HG03571 (cell line): ENCODE measurements around the gene VLDLR.
A peak's percentile ranks its signal among the peaks of the same experiment; 100 is the strongest.

Experiments used
- ATAC-seq: cut with Tn5 transposase; IDR thresholded peaks from one replicate; pipeline ENCODE4 v1.9.1; 2021; ENCODE audit not compliant: unreplicated experiment

VLDLR gene

GRCh38 chr9:2621722-2622460 lies at the start of gene VLDLR:
VLDLR (plus strand) TSS chr9:2621787; CDS start chr9:2622190, 403 bp downstream.
- peak; percentile 34 for ATAC-seq

DNA sequence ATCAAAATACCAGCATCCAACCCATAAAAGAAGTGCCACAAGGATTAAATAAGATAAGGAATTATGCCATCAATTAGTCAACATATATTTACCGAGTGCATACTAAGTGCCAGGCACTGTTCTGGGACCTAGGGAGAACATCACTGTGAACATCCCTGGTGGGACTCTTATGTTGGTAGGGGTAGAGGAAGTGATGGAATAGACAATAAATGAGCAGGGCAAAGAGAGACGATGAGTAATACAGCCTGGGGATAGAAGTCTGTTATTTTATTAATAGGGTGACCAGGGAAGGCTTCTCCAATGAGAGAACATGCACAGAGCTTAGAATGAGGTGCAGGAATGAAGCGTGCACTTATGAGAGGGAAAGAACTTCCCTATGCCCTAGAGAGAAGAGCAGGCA lies 47.4 kb upstream of the VLDLR start:
- ATAC-seq: no peak

DNA sequence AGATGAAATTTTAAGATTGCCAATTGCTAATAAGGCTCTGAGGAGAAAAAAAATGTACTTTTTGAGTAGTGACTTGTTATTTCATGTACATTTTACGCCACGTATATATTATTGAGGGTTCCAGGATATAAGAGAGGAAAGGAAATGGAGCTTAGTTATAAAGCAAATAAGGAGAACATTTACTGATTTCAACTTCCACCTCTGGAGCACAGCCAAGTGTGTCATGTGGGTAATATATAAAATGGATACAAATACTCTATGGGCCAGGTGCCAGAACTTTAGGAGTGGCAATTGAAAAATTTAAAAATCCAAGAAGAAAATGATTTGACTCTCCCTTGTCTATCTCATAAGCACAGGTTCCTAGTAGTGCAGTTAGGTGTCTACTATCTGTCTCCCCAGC lies 45.0 kb upstream of the VLDLR start:
- ATAC-seq: no peak

DNA sequence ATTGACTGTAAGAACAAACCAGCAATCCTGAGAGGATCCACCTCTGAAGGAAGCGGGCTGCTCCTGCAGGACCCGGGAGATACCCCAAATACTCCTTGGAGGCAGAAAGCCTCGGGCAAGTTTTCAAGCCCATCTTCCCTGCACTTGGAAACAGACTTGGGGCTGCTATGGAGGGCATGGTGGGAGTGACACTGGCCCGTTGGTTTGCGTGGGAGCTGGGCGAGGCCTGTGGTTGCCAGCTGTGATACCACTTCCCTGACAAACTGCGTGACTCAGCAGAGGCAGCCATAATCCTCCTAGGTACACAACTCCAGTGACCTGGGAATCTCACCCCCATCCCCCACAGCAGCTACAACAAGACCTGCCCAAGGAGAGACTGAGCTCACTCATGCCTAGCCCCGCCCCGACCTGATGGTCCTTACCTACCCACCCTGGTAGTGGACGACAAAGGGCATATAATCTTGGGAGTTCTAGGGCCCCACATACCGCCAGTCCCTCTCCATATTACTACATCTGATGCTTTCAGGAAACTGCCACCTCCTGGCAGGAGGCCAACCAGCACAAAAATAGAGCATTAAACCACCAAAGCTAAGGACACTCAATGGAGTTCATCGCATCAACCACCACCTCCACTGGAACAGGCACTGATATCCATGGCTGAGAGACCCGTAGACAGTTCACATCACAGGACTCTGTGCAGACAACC lies 38.1 kb upstream of the VLDLR start:
- no peak for ATAC-seq

- ATAC-seq: no peak
Measured at GRCh38 chr9:2591967-2592366, 29.6 kb upstream of the VLDLR start.

- no peak for ATAC-seq
Measured at GRCh38 chr9:2593744-2594143, 27.8 kb upstream of the VLDLR start.

- ATAC-seq: no peak
Measured at GRCh38 chr9:2595973-2596372, 25.6 kb upstream of the VLDLR start.

DNA sequence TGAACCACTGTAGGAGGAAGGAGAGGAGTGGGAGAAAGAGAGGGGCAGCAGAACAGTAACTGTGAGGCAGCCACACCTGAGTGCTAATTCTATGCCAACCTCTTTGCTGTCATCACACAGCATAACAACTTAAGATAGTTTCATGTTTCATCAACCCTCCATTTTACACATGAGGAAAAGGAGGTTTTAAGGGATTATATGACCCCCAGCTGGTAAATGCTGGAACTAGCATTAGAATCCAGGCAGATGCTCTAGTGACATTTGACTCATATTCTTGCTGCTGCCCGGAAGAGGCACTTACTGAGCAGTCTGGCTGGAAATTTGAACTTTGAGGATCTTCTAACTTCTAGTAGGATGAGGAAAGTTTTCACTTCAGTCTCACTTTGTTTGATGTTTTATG lies 24.1 kb upstream of the VLDLR start:
- no peak for ATAC-seq

GRCh38 chr9:2599896-2600295 lies 21.7 kb upstream of the VLDLR start:
- ATAC-seq: no peak

DNA sequence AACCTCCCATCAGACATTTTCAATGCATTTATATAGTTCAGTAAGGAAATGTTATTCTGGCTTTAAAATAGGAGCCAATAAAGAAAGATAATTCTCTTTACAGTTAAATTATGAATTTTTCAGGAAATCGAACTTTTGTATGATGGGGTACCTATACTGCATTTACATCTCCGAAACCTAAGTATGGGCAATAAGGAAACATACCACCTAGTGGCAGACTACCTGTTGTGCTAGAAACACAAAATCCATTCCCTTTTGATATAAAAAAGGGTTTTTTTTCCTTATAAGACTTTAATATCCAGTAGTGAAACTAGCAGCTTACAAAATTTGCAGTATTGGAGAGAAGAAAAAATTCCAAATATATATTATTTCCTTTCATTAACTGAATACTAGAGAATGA lies 21.3 kb upstream of the VLDLR start:
- no peak for ATAC-seq

DNA sequence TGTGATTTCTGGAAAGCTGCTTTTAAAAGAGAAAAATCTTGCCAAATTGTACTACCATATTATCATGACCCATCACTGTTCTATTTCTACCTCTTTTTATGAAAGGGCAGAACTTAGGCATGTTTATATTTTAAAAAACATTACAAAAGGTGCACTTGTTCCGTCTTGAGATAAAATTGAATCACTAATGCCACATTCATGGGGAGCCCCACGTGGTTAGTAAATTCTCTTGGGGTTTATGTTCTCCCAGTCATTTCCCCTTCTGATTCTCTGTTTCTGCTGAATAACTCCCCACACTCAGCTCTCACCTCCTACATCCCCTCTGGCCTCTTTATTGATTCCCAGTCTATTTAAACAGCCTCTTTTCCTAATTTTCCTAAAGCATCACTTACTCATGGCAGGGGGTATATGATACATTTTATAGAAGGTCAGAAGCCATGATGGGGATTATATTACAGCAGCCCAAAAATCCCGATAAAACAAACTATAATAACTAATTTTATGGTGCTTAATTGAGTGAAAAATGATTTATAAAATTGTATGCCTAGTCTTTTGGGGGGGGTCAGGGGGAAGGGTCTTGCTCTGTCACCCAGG lies 19.7 kb upstream of the VLDLR start:
- ATAC-seq: no peak

- no peak for ATAC-seq
Measured at GRCh38 chr9:2602704-2603116, 18.9 kb upstream of the VLDLR start.

- ATAC-seq: no peak
Measured at GRCh38 chr9:2603621-2604020, 18.0 kb upstream of the VLDLR start.

DNA sequence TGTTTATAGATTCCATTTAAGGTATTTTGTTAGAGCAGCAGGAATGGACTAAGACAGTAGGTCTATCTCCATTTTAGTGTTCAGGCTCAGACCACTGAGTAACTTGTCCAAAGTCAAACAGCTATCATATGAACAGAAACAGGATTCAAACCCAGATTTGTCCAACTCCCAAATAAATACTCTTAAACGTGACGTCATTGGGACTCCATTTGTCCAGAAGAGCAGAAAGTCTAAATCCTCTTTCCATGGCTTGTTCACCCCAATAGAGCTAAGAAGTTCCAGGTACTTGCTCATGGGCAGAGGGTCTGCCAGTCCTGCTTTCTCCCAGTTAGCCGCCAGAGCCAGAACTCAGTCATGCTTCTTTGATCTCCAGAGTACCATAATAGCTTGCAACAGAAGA lies 16.3 kb upstream of the VLDLR start:
- ATAC-seq: no peak

DNA sequence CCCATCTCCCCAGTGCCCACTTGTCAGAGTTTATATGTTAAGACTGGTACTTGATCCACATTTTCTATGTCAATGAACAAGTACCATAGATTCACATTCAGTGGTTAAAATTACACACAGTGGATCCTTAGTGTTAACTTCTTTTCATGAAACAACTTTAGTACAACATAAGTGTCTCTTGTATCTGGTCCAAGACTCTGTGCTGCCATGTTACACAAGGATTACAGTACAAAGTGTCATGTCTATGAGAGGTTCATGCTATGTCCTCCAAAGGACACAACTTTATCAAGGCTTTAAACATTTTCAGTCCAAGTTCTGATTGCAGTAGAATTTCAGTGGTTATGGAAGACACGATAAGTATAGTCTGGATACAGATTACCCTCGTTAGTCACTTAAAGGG lies 13.3 kb upstream of the VLDLR start:
- ATAC-seq: no peak

DNA sequence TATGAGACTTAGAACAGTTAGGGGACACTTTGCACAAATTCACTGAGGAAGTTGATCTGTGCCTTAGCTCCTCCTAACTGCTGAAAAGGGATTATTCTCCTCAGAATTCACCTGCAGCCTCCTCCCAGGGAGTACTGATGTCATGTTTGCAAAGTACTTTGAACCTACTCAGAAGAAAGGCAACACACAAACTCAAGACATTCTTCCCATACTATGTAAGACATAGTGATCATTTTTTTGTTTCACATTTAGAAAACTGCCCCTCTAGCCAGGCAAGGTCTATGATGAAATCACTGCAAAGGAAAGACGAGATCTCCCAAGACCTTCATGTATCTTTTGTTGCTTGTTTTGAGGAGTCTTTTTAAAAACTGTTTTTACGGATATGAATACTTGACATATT lies 10.6 kb upstream of the VLDLR start:
- no peak for ATAC-seq

DNA sequence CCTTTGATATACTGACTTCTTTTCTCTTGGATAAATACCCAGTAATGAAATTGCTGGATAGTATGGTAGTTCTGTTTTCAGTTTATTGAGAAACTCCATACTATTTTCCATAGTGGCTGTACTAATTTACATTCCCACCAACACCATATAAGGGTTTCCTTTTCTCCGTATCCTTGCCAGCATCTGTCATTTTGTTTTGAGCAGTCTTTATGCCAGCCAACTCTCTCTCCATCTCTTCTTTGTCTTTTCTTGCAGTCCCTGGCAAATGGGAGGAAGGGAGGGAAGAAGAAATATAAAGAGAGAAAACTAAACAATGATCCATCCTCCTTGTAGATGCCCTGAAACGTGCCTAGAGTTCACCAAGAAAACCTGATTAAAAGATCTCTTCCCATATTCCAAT lies 9.6 kb upstream of the VLDLR start:
- ATAC-seq: no peak

GRCh38 chr9:2613730-2614271 lies 7.8 kb upstream of the VLDLR start:
- ATAC-seq: no peak

DNA sequence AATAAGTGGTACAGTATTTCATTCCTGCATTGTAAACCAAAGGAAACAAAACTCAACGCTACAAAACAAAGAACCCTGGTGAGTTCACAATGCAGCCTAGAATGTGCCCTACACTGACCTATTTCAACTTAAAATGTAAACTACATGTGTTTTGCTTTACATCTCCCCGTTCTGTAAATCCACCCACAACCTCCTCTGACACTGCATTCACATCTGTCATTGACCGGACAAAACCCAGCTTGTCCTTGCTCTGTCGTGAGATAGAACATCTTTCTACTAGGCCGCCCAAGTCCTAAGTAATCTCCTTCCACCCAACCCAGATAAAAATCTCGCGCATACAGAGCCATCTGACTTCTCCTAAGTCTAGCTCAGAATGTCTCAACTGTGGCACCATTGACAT lies 6.1 kb upstream of the VLDLR start:
- no peak for ATAC-seq

GRCh38 chr9:2616692-2617377 lies 4.8 kb upstream of the VLDLR start:
- no peak for ATAC-seq

- no peak for ATAC-seq
Measured at GRCh38 chr9:2618289-2618688, 3.3 kb upstream of the VLDLR start.
